Measurements from ENCODE around the gene TRIM52. TPM values are rescaled to one million over a fixed set of nuclear protein-coding genes. Genes with fewer than 3 reads are reported as not detected.
A peak's percentile ranks its signal among the peaks of the same experiment; 100 is the strongest.

Gene TRIM52
- total and polyA plus RNA-seq, 2 of the 13 experiments (the other 11 are each of a cell fraction or from before 2014, with no cell fraction given), result 7.2 to 11.6 TPM

GRCh38 chr5:181260720-181261319, at the start of gene TRIM52 (continued):
- TF ChIP-seq ZNF275 (CRISPR knock-in tag; IDR thresholded peaks at IDR 0.05; ENCODE audit: borderline replicate concordance) (no peak; the same call in 1 of the 2 replicates), NR2F1 (CRISPR knock-in tag; IDR thresholded peaks at IDR 0.05) (no peak), HNRNPK (IDR thresholded peaks at IDR 0.05; ENCODE audit: low read depth, low read length, poor library complexity, severe bottlenecking) (peak; percentile 75), REPIN1 (CRISPR knock-in tag; IDR thresholded peaks at IDR 0.05; ENCODE audit: borderline replicate concordance, low read depth) (peak; percentile 49; the same call in 1 of the 2 replicates), ZNF687 (CRISPR knock-in tag; IDR thresholded peaks at IDR 0.05) (peak; percentile 80; the same call in 1 of the 2 replicates), SKI (IDR thresholded peaks at IDR 0.05; ENCODE audit: partially characterized antibody) (peak; percentile 21), AKAP8 (CRISPR knock-in tag; IDR thresholded peaks at IDR 0.05) (peak; percentile 96), PREB (CRISPR knock-in tag; IDR thresholded peaks at IDR 0.05) (no peak), RNF2 (conservative IDR thresholded peaks at IDR 0.05; ENCODE audit: low read depth) (no peak), ARID4A (CRISPR knock-in tag; IDR thresholded peaks at IDR 0.05; ENCODE audit: borderline replicate concordance) (peak; percentile 93), TFDP2 (CRISPR knock-in tag; IDR thresholded peaks at IDR 0.05) (peak; percentile 64), KLF12 (CRISPR knock-in tag; IDR thresholded peaks at IDR 0.05; ENCODE audit: borderline replicate concordance) (no peak), CBFB (CRISPR knock-in tag; IDR thresholded peaks at IDR 0.05) (peak; percentile 84; the same call in 1 of the 2 replicates), MAFG (CRISPR knock-in tag; IDR thresholded peaks at IDR 0.05) (peak; percentile 5; the same call in 1 of the 2 replicates), ZNF691 (CRISPR knock-in tag; IDR thresholded peaks at IDR 0.05; ENCODE audit: borderline replicate concordance, low read depth) (no peak)

Data from HepG2 (cell line).